GM19023 (cell line): ENCODE data around the gene COPS9.

Experiments
- ATAC-seq: cut with Tn5 transposase; IDR thresholded peaks from one replicate; pipeline ENCODE4 v1.9.1; 2021; ENCODE audit warnings: mild to moderate bottlenecking, moderate library complexity; ENCODE audit not compliant: unreplicated experiment

The COPS9 gene

GRCh38 chr2:240121675-240122074, 14.4 kb downstream of the COPS9 start:
- ATAC-seq: no peak

GRCh38 chr2:240121190-240121589, 14.9 kb downstream of the COPS9 start:
- ATAC-seq: no peak

GRCh38 chr2:240114233-240114632, 21.9 kb downstream of the COPS9 start:
- no peak for ATAC-seq

GRCh38 chr2:240112914-240113690, 23.0 kb downstream of the COPS9 start:
- no peak for ATAC-seq

- no peak for ATAC-seq
Measured at GRCh38 chr2:240111253-240111652, 24.9 kb downstream of the COPS9 start.

GRCh38 chr2:240109386-240109785, 26.7 kb downstream of the COPS9 start:
- ATAC-seq: no peak

DNA sequence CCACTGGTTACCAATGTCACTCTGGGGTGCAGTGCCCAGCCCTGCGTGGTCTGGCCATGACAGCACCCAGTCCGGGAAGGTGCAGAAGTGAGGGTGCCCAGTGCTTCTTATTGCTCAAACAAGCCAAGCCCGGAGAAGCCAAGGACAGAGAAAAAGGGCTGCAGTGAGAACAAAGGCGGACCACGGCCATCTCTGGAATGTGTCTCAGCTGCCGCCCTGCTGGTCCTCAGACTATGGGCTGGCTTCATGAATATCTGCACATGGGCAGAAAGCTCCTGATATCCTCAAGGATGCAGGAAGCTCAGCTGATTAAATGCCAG, 28.7 kb downstream of the COPS9 start:
- no peak for ATAC-seq

GRCh38 chr2:240106765-240107476, 29.2 kb downstream of the COPS9 start:
- no peak for ATAC-seq

DNA sequence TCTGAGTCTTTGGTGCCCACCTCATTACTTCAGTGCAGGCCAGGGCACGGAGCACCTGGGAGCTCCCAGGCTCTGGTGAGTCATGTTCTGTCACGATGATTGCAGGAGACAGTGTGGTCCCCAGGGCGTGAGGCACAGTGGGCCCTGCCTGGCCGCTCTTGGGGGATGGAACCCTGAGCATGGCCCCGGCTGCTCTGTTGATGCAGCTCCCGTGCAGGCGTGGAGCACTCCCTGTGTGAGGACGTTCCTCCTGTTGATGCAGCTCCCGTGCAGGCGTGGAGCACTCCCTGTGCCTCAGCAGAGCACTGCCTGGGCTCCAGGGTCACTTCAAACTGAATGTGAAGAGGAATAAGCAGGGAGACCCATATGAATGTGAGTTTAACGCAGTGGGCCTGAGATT, 30.1 kb downstream of the COPS9 start:
- ATAC-seq: no peak

- ATAC-seq: no peak
Measured at GRCh38 chr2:240103136-240103535, 33.0 kb downstream of the COPS9 start.

GRCh38 chr2:240098349-240098748, 37.8 kb downstream of the COPS9 start:
- no peak for ATAC-seq

- no peak for ATAC-seq
Measured at GRCh38 chr2:240095556-240096523, 40.3 kb downstream of the COPS9 start.

DNA sequence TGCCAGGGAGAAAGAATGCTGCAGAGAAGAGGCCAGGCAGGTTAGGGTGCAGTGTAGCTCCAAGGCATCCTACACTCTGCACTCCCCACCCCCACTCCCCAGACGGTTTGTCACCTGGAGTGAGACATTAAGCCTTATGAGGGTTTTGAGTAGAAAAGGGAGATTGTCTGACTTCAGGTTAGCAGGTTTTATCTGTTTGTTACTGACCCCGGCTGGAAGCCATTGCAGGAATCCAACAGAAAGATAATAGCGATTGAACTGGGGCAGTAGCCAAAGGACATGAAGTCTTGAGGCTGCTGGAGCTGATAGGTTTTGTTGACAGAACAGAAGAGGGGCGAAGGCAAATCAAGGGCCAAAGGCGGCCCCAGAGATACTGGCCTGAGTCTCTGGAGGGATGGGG, 46.8 kb downstream of the COPS9 start:
- no peak for ATAC-seq

GRCh38 chr2:240086563-240086962, 49.5 kb downstream of the COPS9 start:
- ATAC-seq: no peak
